PC-9 (cell line): ENCODE data around the gene ARFGAP3. TPM values are rescaled to one million over a fixed set of nuclear protein-coding genes. Genes with fewer than 3 reads are reported as not detected.
"Not testable (repeated sequence)": the region's sequence is repeated elsewhere in the genome, so short reads cannot be mapped to it uniquely, and the experiment has no call there.

ENCODE experiments used
- BruUV-seq: library from RNA; stranded (reverse); fragments of 400-500 nt; replicated peaks from 2 replicates; lab custom pipeline; 2021; lab: Mats Ljungman, UMichigan
- CTCF ChIA-PET: fragments of 300-600 bp; sonication (Branson Sonifier 250); formaldehyde crosslinking; loops from one replicate; lab custom pipeline; 2022; ENCODE audit warnings: antibody characterized with exemption; lab: Charles Lee
- POLR2A ChIA-PET: fragments of 300-600 bp; sonication (Branson Sonifier 250); formaldehyde crosslinking; loops from one replicate; lab custom pipeline; 2022; ENCODE audit warnings: antibody characterized with exemption; ENCODE audit not compliant: unreplicated experiment; lab: Charles Lee
- DNase-seq, 2 experiments: peaks; one replicate each; pipeline versions ENCODE4 v3.0.0 to v3.0.0-alpha.2; 2015 to 2022; ENCODE audit warnings: mixed read lengths in 1 of 2
- H2AFZ ChIP-seq: fragments of 200-600 bp; sonication (generic); 2 replicates; pipeline ENCODE4 v1.8.1; 2017; ENCODE audit warnings: antibody characterized with exemption
- H3F3A ChIP-seq: fragments of 200-600 bp; sonication (generic); 2 replicates; pipeline ENCODE4 v1.8.1; 2017; ENCODE audit warnings: antibody characterized with exemption, mild to moderate bottlenecking, low read depth; ENCODE audit not compliant: insufficient read depth
- H3K27ac ChIP-seq: fragments of 200-600 bp; sonication (generic); 2 replicates; pipeline ENCODE4 v1.6.1; 2016; ENCODE audit warnings: mixed run types
- H3K27me3 ChIP-seq: fragments of 200-600 bp; sonication (generic); 2 replicates; pipeline ENCODE4 v1.6.1; 2016; ENCODE audit warnings: low read depth, mixed run types; ENCODE audit not compliant: insufficient read depth
- H3K36me3 ChIP-seq: fragments of 200-600 bp; sonication (generic); 2 replicates; pipeline ENCODE4 v1.6.1; 2016; ENCODE audit warnings: low read depth, mixed run types
- H3K4me1 ChIP-seq: fragments of 200-600 bp; sonication (generic); replicated peaks from 2 replicates; pipeline ENCODE4 v1.6.1; 2016; ENCODE audit warnings: mixed run types; ENCODE audit not compliant: insufficient read depth
- H3K4me2 ChIP-seq: fragments of 200-600 bp; sonication (generic); 2 replicates; pipeline ENCODE4 v1.6.1; 2017; ENCODE audit warnings: mixed run types
- H3K4me3 ChIP-seq: fragments of 200-600 bp; sonication (generic); 2 replicates; pipeline ENCODE4 v1.6.1; 2016; ENCODE audit warnings: mixed run types
- H3K79me2 ChIP-seq: fragments of 200-600 bp; sonication (generic); 2 replicates; pipeline ENCODE4 v1.6.1; 2017; ENCODE audit warnings: low read depth, mixed run types
- H3K9me2 ChIP-seq: fragments of 200-600 bp; sonication (generic); 2 replicates; pipeline ENCODE4 v1.8.1; 2017; ENCODE audit warnings: mild to moderate bottlenecking; ENCODE audit not compliant: insufficient read depth
- H3K9me3 ChIP-seq: fragments of 200-600 bp; sonication (generic); 2 replicates; pipeline ENCODE4 v1.8.1; 2016; ENCODE audit warnings: low read depth; ENCODE audit not compliant: insufficient read depth
- H4K20me1 ChIP-seq: fragments of 200-600 bp; sonication (generic); 2 replicates; pipeline ENCODE4 v1.8.1; 2017; ENCODE audit not compliant: insufficient read depth
- EZH2 ChIP-seq: fragments of 200-600 bp; sonication (generic); IDR thresholded peaks from 2 replicates; pipeline ENCODE4 v1.8.0; 2017; ENCODE audit warnings: antibody characterized with exemption, low read depth
- intact Hi-C: fragments of 100-400 bp; cut with micrococcal nuclease; formaldehyde crosslinking; loops from one replicate; pipeline ENCODE4 v1.10.0; 2022; ENCODE audit not compliant: unreplicated experiment
- total RNA-seq: library from RNA; stranded (reverse); gene quantifications from 2 replicates; pipeline ENCODE4 v1.2.3, GENCODE V29; 2021
- TF ChIP-seq, protein P1 (sequence below): fragments of 200-600 bp; sonication (generic); conservative IDR thresholded peaks from 2 replicates; pipeline ENCODE4 v1.6.1; 2017; ENCODE audit warnings: mixed run types, antibody characterized with exemption, mild to moderate bottlenecking, moderate library complexity

ARFGAP3 gene
- total RNA-seq, 1 experiment from 2014 or later = 29.1 TPM

DNA sequence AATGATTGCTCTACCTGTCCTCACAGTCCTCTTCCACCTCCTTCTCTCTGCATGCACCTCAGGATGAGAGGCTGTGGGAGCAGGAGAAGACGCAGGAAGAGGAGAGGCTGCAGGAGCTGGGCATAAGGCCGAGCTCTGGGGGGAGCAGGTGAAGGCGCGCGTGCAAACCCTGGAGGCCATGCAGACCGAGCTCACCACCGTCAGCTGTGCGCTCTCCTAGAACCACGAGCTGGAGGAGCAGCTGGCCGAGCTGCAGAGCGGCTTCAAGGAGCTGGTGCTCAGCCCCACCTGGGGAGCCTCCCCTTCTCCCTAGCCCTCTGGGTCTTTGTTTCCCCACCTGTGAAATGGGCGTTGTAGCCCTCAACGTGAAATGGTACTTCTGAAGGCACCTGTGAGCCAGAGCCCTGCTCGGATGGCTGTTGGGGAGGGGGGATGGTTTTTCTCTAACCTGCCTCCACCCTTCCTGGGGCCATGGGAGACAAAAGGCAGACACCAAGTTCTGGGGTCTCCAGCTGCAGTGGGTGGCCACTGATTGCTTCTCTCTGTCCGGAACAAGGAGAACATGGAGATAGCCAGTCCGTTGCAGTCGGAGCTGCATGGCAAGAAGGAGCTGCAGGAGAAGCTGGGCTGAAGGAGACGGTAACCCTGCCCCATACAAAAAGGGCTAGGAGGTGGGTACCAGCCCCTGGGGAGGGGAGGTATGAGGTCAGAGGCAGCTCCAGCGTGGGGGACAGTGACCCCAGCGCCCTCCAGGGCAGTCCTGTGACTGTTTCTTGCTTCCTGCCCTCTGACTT is 71.2 kb downstream of the ARFGAP3 start:
- H3K36me3 ChIP-seq = no peaks in the 10 kb centered on the region
- H2AFZ ChIP-seq = no peak overlapping the region
- no peak for DNase-seq
- H3K27ac ChIP-seq = no peak overlapping the region
- H3K4me1 ChIP-seq = no peaks in the 10 kb centered on the region
- H3K9me2 ChIP-seq = no peaks in the 10 kb centered on the region
- H3K79me2 ChIP-seq = no peaks in the 10 kb centered on the region
- H3K4me3 ChIP-seq = no peak overlapping the region
- no peaks in the 10 kb centered on the region for H3K27me3 ChIP-seq
- H3F3A ChIP-seq = peaks cover 5% of the 10 kb centered on the region; the same call in 1 of the 2 replicates
- intact Hi-C loops = loop anchor here (10.0 kb wide), 1 partner anchor 449 kb away; no protein-coding TSS in a partner anchor
- H4K20me1 ChIP-seq = no peaks in the 10 kb centered on the region
- TF ChIP-seq, protein P1, sequence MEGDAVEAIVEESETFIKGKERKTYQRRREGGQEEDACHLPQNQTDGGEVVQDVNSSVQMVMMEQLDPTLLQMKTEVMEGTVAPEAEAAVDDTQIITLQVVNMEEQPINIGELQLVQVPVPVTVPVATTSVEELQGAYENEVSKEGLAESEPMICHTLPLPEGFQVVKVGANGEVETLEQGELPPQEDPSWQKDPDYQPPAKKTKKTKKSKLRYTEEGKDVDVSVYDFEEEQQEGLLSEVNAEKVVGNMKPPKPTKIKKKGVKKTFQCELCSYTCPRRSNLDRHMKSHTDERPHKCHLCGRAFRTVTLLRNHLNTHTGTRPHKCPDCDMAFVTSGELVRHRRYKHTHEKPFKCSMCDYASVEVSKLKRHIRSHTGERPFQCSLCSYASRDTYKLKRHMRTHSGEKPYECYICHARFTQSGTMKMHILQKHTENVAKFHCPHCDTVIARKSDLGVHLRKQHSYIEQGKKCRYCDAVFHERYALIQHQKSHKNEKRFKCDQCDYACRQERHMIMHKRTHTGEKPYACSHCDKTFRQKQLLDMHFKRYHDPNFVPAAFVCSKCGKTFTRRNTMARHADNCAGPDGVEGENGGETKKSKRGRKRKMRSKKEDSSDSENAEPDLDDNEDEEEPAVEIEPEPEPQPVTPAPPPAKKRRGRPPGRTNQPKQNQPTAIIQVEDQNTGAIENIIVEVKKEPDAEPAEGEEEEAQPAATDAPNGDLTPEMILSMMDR = no peak
- no peak for TF ChIP-seq EZH2
- ChIA-PET POLR2A (interaction anchor here (0.6 kb wide), 2 partner anchors 289 to 316 kb away, joined by 3 to 9 read pairs; no protein-coding TSS in a partner anchor), CTCF (no interaction called here)
- no TSS peak for BruUV-seq
- H3K4me2 ChIP-seq = no peak overlapping the region
- no peaks in the 10 kb centered on the region for H3K9me3 ChIP-seq

DNA sequence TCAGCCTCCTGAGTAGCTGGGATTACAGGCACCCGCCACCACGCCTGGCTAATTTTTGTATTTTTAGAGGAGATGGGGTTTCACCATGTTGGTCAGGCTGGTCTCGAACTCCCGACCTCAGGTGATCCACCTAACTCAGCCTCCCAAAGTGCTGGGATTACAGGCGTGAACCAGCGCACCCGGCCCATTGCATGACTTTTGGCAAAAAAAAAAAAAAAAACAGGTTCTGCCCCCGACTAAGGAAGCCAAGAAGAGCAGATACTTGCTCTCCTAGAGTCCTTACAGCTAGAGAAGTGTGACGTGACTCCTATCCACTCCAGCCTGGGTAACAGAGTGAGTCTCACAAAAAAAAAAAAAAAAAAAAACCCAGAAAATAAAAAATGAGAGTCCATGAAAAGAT is 74.8 kb downstream of the ARFGAP3 start:
- H3K36me3 ChIP-seq, H3K4me1 ChIP-seq, DNase-seq, H2AFZ ChIP-seq, H3K4me3 ChIP-seq, H3K4me2 ChIP-seq, H3K79me2 ChIP-seq, H3K9me3 ChIP-seq, H3K9me2 ChIP-seq, POLR2A ChIA-PET, H4K20me1 ChIP-seq, H3F3A ChIP-seq, H3K27ac ChIP-seq, H3K27me3 ChIP-seq, BruUV-seq: not testable (repeated sequence)
- CTCF ChIA-PET = interaction anchor here (0.7 kb wide), 1 partner anchor 11 kb away, joined by 18 read pairs; no protein-coding TSS in a partner anchor
- intact Hi-C loops = loop anchor here (5.0 to 10.0 kb wide), 3 partner anchors 40 to 452 kb away; no protein-coding TSS in a partner anchor

DNA sequence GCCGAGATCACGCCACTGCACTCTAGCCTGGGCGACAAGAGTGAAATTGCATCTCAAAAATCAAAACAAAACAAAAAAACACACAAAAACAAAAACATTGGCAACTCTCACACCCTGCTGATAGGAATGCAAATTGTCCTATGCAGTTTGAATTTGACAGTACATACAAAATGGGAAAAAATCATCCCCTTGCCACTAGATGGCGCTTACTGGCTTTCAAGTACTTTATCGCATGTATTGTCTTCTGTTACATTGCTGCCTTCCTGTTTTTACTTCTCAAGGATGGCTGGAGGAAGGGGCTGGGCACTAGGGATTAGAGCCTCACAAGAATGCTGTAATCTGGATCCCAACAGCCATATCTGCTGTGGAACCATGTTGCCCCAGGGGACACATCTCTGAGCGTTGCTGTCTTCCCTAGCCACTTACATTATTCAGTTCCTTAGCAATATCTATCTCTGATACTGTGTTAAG is 77.0 kb downstream of the ARFGAP3 start:
- POLR2A ChIA-PET = no interaction called here
- Histone ChIP-seq H3K9me2 (no peaks in the 10 kb centered on the region), H3K4me3 (no peak overlapping the region), H3K4me1 (no peaks in the 10 kb centered on the region; the same call in 1 of the 2 replicates), H3K79me2 (no peaks in the 10 kb centered on the region), H3K9me3 (no peaks in the 10 kb centered on the region), H3F3A (peaks cover 5% of the 10 kb centered on the region), H3K36me3 (no peaks in the 10 kb centered on the region), H3K4me2 (no peak overlapping the region), H3K27me3 (no peaks in the 10 kb centered on the region), H4K20me1 (no peaks in the 10 kb centered on the region), H2AFZ (no peak overlapping the region), H3K27ac (no peak overlapping the region)
- intact Hi-C loops = loop anchor here (2.0 to 10.0 kb wide), 4 partner anchors 42 to 455 kb away; no protein-coding TSS in a partner anchor
- no TSS peak for BruUV-seq
- TF ChIP-seq, protein P1 = peak; percentile 95
- no peak for TF ChIP-seq EZH2
- CTCF ChIA-PET = interaction anchor here (0.7 kb wide), 1 partner anchor 37 kb away, joined by 5 read pairs; no protein-coding TSS in a partner anchor
- DNase-seq = peak; percentile 51 to 79
